Subcutaneous adipose tissue (tissue), 4 donors: ENCODE measurements around the gene FUT3. TPM values are rescaled to one million over a fixed set of nuclear protein-coding genes. Genes with fewer than 3 reads are reported as not detected.

Experiments
- total RNA-seq, 4 donors: library from RNA; depleted of rRNA; stranded (reverse); fragments of >200 nt; gene quantifications; one replicate each; pipeline ENCODE4 v1.1.0, GENCODE V29; 2016
- TF ChIP-seq, protein P1 (sequence below): fragments of 450-650 bp; IDR thresholded peaks from one replicate; pipeline ENCODE4 v1.5.1; 2016; ENCODE audit warnings: low read depth, mild to moderate bottlenecking, control low read depth, antibody characterized with exemption, moderate library complexity

FUT3 gene
- total RNA-seq, 4 donors from 2014 or later: not detected

DNA sequence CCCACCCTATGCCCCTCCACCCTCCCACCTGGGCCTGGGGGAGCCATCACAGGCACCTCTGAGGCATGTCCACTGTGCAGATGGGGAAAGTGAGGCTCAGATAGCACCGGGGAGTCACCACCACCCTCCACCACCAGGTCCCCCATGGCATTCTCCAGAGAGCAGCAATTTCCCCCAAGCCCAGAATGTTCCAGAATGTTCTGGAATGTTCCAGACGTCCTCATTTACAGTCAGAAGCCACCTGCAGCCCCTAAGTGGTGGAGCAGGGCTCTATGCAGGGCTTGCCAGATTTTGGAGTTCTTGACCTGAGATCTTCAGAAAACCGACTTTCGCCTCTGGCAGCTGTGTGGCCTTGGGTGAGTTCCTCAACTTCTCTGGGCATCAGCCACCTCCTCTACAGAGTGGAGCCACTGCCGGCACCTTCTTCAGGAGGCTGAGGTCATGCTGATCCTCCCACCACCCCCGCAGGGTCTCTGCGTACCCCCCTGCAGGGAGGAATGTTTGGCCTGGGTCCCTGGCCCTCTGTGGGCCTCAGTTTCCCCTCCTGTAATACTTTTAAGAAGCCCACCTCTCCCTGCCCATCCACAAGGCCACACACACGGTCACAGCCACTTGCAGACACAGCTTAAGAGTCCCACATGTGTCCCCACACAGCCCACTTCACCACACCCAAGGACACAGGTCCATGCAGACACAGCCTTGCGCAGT is 12.9 kb upstream of the FUT3 start:
- TF ChIP-seq, protein P1, sequence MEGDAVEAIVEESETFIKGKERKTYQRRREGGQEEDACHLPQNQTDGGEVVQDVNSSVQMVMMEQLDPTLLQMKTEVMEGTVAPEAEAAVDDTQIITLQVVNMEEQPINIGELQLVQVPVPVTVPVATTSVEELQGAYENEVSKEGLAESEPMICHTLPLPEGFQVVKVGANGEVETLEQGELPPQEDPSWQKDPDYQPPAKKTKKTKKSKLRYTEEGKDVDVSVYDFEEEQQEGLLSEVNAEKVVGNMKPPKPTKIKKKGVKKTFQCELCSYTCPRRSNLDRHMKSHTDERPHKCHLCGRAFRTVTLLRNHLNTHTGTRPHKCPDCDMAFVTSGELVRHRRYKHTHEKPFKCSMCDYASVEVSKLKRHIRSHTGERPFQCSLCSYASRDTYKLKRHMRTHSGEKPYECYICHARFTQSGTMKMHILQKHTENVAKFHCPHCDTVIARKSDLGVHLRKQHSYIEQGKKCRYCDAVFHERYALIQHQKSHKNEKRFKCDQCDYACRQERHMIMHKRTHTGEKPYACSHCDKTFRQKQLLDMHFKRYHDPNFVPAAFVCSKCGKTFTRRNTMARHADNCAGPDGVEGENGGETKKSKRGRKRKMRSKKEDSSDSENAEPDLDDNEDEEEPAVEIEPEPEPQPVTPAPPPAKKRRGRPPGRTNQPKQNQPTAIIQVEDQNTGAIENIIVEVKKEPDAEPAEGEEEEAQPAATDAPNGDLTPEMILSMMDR: no peak

DNA sequence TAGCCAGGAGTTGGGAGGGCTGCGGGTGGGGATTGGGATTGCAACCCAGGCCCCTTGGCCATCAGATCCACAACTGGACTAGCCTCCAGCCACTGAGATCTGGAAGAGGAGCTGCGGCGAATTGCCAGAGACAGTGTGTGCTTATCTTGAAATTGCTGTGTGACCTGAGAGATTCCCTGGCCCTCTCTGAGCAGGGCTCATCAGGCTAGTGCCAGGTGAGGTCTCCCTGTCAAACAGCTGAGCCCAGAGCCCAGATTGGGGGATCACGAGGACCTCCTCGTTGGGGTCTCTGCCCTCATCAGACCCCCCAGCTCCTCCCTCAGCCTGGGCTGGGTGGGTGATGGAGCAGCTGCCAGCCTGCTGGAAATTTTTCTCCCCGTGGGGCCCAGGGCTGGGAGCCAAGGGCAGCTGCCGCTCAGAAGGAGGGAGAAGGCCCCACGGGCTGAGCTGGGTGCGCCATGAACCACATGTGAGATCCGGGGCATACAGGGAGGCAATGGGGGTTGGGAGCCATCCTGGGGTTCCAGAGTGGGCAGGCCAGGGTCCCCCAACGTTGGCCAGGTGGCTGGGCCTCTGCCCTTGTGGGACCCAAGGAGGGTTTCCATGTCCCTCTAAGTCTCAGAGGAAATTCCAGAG is 11.9 kb upstream of the FUT3 start:
- TF ChIP-seq, protein P1: no peak

DNA sequence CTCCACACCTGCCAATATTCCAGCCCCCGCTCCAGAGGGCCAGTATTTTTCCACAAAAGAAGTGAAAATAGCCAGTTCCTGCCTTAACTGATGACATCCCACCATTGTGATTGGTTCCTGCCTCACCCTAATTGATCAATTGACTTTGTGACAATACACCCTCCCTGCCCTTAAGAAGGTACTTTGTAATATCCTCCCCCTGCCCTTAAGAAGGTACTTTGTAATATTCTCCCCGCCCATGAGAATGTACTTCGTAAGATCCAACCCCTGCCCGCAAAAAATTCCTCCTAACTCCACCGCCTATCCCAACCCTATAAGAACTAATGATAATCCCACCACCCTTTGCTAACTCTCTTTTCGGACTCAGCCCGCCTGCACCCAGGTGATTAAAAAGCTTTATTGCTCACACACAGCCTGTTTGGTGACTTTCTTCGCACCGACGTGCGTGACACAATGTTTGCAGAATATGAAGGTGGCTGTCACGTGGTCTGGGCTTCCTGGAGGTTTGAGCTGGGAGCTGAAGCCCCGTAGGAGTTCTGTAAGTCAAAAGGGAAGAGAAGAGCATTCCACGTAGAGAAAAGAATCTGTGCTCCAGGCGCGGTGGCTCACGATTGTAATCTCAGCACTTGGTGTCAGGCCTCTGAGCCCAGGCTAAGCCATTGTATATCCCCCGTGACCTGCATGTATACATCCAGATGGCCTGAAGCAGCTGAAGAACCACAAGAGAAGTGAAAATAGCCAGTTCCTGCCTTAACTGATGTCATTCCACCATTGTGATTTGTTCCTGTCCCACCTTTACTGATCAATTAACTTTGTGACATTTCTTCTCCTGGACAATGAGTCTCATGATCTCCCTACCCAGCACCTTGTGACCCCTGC is 6.2 kb upstream of the FUT3 start:
- TF ChIP-seq, protein P1: no peak

DNA sequence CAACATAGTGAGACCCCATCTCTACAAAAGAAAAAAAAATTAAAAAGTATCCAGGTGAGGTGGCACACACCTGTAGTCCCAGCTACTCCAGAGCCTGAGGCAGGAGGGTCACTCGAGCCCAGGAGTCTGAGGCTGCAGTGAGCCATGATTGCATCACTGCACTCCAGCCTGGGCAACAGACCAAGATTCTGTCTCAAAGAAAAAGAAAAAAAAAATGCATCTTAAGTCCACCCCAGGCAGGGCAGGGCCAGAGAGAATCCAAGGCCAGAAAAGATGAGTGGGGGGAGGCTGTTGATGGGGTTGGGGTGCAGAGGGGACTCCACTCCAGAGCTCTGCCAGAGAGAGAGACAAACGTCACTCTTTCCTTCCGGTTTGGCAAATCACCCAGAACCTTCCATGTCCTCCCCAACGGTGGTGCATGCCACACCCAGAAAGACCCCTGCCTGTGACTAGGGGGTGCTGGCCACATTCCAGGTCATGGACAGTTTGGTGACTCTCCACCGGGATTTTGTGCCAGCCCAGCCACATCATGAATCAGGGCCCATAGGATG is 431 bp downstream of the FUT3 start:
- TF ChIP-seq, protein P1: no peak

DNA sequence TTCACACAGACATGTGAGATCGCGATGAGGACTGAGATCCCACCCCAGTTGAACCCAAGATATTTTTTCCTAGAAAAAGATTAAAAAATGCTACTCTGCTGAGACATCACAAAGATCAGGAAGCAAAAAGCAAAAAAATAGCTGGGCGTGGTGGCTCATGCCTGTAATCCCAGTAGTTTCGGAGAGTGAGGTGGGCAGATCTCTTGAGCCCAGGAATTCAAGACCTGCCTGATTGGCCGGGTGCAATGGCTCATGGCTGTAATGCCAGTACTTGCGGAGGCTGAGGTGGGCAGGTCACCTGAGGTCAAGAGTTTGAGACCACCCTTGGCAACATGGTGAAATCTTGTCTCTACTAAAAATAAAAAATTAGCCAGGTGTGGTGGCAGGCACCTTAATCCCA is 1.1 kb downstream of the FUT3 start:
- TF ChIP-seq, protein P1: no peak

DNA sequence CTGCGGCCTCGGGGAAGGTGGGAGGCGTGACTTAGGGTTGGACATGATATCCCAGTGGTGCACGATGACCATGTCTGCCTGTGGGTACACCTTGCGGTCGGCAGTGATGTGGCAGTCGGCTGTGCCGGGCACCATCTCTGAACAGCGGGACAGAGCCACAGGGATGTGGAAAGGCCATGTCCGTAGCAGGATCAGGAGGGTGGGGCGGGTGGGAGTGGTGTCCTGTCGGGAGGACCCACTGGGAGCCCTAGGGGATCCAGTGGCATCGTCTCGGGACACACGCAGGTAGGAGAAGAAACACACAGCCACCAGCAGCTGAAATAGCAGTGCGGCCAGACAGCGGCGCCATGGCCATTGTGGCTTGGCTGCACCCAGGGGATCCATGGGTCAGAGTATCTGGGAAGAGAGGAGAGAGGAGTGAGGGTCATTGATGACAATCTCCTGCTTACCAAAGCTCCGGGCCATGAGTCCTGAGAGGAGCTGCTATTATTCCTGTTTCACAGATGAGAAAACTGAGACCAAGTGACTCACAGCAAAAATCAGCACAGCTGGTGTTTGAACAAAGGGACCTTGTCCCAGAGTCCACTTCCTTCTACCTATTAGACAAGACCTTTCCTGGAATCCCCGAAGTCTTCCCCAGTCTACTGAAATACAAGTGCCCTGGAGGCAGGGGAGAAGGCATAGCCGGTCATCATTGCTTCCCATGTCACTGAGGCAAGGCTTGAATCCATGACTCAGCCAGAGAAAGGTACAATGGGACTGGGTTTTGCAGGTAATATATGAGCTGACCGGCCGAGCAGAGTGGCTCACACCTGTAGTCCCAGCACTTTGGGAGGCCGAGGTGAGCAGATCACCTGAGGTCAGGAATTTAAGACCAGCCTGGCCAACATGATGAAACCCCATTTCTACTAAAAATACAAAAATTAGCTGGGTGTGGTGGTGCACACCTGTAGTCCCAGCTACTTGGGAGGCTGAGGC is 6.5 kb downstream of the FUT3 start:
- TF ChIP-seq, protein P1: no peak
